ENCODE measurements around the gene COG1.

Gene COG1

GRCh38 chr17:73186283-73187050 is 6.4 kb upstream of the COG1 start:
- in situ Hi-C loops (cut with MboI; ENCODE audit: low pct_unique_long_range_greater_than_20kb, low sequenced_read_pairs, unreplicated experiment) = loop anchor here (25.0 kb wide), 2 partner anchors 449 to 624 kb away; no protein-coding TSS in a partner anchor
- TF ChIP-seq CTCF (IDR thresholded peaks at IDR 0.05; ENCODE audit: extremely low read depth, insufficient read depth, missing control alignments) = no peak
- DNase-seq (ENCODE audit: low spot score) = no peak

- in situ Hi-C loops (cut with MboI; ENCODE audit: low pct_unique_long_range_greater_than_20kb, low sequenced_read_pairs, unreplicated experiment) = loop anchor here (25.0 kb wide), 2 partner anchors 450 to 625 kb away; no protein-coding TSS in a partner anchor
- no peak for TF ChIP-seq CTCF (IDR thresholded peaks at IDR 0.05; ENCODE audit: extremely low read depth, insufficient read depth, missing control alignments)
- DNase-seq (ENCODE audit: low spot score) = no peak
Observed at GRCh38 chr17:73187203-73187769, 5.6 kb upstream of the COG1 start.

GRCh38 chr17:73188011-73188410 is 4.8 kb upstream of the COG1 start:
- in situ Hi-C loops (cut with MboI; ENCODE audit: low pct_unique_long_range_greater_than_20kb, low sequenced_read_pairs, unreplicated experiment) = loop anchor here (25.0 kb wide), 2 partner anchors 451 to 626 kb away; no protein-coding TSS in a partner anchor
- no peak for TF ChIP-seq CTCF (IDR thresholded peaks at IDR 0.05; ENCODE audit: extremely low read depth, insufficient read depth, missing control alignments)
- DNase-seq (ENCODE audit: low spot score) = no peak

GRCh38 chr17:73189417-73190099 is 3.3 kb upstream of the COG1 start:
- in situ Hi-C loops (cut with MboI; ENCODE audit: low pct_unique_long_range_greater_than_20kb, low sequenced_read_pairs, unreplicated experiment) = loop anchor here (25.0 kb wide), 2 partner anchors 452 to 627 kb away; no protein-coding TSS in a partner anchor
- TF ChIP-seq CTCF (IDR thresholded peaks at IDR 0.05; ENCODE audit: extremely low read depth, insufficient read depth, missing control alignments) = peak; percentile 64
- DNase-seq (ENCODE audit: low spot score) = peak; percentile 43

- in situ Hi-C loops (cut with MboI; ENCODE audit: low pct_unique_long_range_greater_than_20kb, low sequenced_read_pairs, unreplicated experiment) = loop anchor here (25.0 kb wide), 2 partner anchors 454 to 629 kb away; no protein-coding TSS in a partner anchor
- TF ChIP-seq CTCF (IDR thresholded peaks at IDR 0.05; ENCODE audit: extremely low read depth, insufficient read depth, missing control alignments) = peak; percentile 74
- peak; percentile 86 for DNase-seq (ENCODE audit: low spot score)
Observed at GRCh38 chr17:73191443-73192205, 1.2 kb upstream of the COG1 start.
